ENCODE measurements around the gene ATP1A1. TPM values are rescaled to one million over a fixed set of nuclear protein-coding genes. Genes with fewer than 3 reads are reported as not detected.

The ATP1A1 gene
- total and polyA plus RNA-seq, 9 of the 15 experiments (the other 6 are each of a cell fraction or from before 2014, with no cell fraction given), result 99.3 to 513 (median 234) TPM

- TF ChIP-seq ETV1 (tag; conservative IDR thresholded peaks at IDR 0.05; ENCODE audit: low read depth) (no peak), ZNF197 (CRISPR knock-in tag; IDR thresholded peaks at IDR 0.05; ENCODE audit: low read depth) (no peak), PPARD (CRISPR knock-in tag; IDR thresholded peaks at IDR 0.05) (no peak), DNMT1 (IDR thresholded peaks at IDR 0.05) (no peak), ILF3 (IDR thresholded peaks at IDR 0.05; ENCODE audit: borderline replicate concordance) (no peak), ZNF75A (CRISPR knock-in tag; IDR thresholded peaks at IDR 0.05) (no peak), RAD21 (CRISPR knock-in tag; conservative IDR thresholded peaks at IDR 0.05 in 1 of 2, IDR thresholded peaks at IDR 0.05 in 1 of 2) (no peak), NELFE (IDR thresholded peaks at IDR 0.05; ENCODE audit: insufficient read depth, insufficient read length) (no peak), HDAC1 (IDR thresholded peaks at IDR 0.05) (peak; percentile 47 to 82; a peak in 3 of 4 replicates), DACH1 (IDR thresholded peaks at IDR 0.05; ENCODE audit: partially characterized antibody) (peak; percentile 48), ATF2 (CRISPR knock-in tag; IDR thresholded peaks at IDR 0.05) (no peak), SMARCB1 (IDR thresholded peaks at IDR 0.05; ENCODE audit: insufficient read length, low read depth) (no peak), ZNF146 (CRISPR knock-in tag; IDR thresholded peaks at IDR 0.05; ENCODE audit: unreplicated experiment) (no peak)
- TF ChIP-seq, protein P1, sequence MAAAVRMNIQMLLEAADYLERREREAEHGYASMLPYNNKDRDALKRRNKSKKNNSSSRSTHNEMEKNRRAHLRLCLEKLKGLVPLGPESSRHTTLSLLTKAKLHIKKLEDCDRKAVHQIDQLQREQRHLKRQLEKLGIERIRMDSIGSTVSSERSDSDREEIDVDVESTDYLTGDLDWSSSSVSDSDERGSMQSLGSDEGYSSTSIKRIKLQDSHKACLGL (CRISPR knock-in tag; IDR thresholded peaks at IDR 0.05; ENCODE audit: borderline replicate concordance, poor library complexity, severe bottlenecking), result no peak
- TF ChIP-seq, protein P2, sequence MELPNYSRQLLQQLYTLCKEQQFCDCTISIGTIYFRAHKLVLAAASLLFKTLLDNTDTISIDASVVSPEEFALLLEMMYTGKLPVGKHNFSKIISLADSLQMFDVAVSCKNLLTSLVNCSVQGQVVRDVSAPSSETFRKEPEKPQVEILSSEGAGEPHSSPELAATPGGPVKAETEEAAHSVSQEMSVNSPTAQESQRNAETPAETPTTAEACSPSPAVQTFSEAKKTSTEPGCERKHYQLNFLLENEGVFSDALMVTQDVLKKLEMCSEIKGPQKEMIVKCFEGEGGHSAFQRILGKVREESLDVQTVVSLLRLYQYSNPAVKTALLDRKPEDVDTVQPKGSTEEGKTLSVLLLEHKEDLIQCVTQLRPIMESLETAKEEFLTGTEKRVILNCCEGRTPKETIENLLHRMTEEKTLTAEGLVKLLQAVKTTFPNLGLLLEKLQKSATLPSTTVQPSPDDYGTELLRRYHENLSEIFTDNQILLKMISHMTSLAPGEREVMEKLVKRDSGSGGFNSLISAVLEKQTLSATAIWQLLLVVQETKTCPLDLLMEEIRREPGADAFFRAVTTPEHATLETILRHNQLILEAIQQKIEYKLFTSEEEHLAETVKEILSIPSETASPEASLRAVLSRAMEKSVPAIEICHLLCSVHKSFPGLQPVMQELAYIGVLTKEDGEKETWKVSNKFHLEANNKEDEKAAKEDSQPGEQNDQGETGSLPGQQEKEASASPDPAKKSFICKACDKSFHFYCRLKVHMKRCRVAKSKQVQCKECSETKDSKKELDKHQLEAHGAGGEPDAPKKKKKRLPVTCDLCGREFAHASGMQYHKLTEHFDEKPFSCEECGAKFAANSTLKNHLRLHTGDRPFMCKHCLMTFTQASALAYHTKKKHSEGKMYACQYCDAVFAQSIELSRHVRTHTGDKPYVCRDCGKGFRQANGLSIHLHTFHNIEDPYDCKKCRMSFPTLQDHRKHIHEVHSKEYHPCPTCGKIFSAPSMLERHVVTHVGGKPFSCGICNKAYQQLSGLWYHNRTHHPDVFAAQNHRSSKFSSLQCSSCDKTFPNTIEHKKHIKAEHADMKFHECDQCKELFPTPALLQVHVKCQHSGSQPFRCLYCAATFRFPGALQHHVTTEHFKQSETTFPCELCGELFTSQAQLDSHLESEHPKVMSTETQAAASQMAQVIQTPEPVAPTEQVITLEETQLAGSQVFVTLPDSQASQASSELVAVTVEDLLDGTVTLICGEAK (IDR thresholded peaks at IDR 0.05), result no peak
- TF ChIP-seq, protein P2 (CRISPR knock-in tag; IDR thresholded peaks at IDR 0.05), result no peak
Observed at GRCh38 chr1:116408803-116409720, 36.0 kb downstream of the ATP1A1 start (continued).
